GOT3 (cell line): Measurements from ENCODE around the gene RASGRF2.
"Not testable (repeated sequence)": the region's sequence is repeated elsewhere in the genome, so short reads cannot be mapped to it uniquely, and the experiment has no call there.

Source experiments
- DNase-seq: peaks from one replicate; lab custom pipeline; 2025; ENCODE audit warnings: mixed read lengths; lab: John Stamatoyannopoulos, UW

The RASGRF2 gene

DNA sequence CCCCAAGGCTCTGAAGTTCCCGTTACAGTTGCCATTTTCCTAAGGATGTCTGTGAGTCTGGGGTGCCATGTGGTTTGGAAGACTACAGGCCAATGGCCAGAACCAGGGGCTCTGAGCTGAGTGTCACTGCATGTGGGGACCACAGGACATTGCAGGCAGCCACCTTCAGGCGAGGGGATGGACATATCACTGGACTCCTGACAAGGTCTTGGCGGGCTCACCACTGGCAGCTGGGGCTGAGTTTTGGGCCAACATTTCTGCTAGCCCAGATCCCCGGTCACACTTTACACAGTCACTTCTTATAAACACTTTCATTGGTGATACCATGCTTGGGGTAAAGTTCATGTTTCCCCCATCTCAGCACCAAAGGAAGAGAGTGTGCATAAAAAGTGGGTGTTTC, 109.8 kb downstream of the RASGRF2 start:
- DNase-seq: no peak

DNA sequence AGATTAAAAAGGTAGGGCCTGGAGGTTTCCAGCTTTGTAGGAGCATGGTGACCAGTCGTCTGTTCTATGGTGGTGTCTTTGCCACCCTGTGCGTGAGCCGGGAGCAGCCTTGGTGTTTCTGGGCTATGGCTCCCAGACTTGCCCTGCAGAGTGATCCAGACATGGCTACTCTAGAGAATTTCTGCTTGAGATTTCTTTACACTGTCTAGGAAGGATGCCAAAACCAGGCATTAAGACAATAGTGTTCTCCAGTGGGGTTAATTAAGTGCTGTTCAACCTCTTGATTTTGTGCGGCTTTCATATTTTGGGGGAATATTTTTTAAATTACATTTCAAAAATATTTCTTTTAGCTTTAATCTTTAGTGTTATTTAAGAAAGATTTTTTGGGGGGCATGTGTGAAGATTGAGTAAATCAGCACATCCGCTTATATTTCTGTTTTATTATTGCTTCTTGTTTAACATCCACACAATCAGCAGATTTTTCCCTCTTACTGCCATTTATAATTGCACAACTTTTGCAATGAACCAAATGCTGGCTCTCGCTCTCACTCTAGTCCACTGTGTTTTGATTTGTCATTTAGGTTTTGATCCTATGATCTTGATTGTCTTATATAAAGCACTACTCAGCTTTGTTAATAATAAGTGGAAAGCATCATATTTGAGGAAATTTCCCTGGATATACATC, 110.5 kb downstream of the RASGRF2 start:
- DNase-seq: no peak

DNA sequence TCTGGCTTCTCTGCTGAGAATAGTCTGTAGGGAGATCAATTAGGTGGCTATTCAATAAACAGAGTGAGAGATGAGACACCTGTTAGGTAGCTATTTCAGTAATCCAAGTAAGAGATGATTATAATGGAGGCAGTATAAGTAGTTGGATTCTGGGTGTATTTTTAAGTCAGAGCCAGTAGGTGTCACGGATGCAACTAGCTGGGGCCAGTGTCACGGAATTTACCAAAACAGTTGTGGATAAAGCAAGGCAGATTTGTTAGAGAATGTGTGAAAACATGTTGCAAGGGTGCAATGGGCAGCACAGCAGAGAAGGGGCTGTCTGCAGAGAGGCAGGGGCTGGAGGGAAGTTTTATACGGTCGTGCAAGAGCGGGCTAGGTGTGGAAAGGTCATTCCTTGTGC, 114.9 kb downstream of the RASGRF2 start:
- DNase-seq: no peak

DNA sequence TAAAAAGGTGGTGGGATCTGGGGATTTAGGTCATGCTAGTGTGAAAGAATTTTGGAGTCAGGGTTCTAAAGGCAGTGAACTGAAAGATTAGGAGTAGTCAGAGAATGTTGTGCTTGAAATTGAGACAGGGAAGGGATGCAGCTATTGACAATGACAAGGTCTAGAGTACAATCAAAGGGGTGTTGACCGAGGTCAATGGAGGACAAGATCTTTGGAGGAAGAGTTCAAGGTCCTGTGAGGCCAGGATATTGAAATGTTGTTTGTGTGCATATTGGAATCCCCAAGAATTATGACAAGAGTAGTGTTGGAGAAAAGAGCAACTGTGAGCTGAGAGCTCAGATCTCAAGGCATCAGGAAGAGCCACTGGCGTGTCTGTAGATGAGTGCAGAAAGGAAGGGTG, 116.9 kb downstream of the RASGRF2 start:
- DNase-seq: no peak

DNA sequence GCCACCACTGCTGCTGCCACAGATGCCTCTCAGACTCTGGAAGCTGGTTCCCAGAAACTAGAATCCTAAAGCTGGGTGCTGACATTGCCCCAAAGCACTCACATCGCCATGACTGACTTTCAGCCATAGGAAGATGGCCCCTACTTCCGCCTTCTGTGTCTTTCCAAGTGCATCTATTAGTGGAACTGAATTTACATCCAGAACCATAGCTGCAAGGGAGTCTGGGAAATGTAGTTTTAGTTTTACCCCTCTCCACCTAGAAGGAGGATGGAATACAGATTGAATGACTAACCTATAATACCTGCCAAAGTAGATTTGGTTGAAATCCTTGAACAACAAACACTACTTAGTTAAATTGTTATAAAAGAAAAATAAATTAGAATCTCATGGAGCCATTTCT, 118.8 kb downstream of the RASGRF2 start:
- no peak for DNase-seq

DNA sequence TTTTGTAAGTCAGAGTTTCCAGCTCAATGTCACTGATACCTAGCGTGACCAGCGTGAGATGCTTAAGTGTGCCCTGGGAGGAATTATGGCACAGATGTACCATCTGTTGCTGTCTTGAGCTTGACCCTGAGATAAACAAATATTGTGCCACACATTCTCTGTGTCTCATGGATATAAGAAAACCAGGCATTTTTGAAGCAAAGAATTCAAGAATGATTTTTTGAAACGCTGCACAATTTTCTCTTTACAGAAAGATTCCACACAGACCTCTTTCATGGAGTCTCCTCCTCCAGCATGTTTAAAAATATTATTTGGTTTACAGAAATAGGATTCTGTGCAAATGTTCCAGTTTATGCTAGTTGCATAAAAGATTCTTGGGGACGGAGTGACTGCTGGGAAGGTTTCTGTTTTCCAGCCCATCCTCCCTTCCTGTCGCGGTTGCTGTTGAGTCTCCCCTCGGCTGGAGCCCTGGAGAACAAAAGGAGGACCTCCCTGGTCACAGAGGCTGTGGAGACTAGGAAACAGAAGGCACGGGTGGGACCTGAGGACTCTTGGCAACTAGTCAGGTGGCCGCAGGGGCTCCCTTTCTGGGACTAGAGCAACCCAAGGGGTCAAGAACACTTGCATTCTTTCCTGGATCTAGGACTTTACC, 120.8 kb downstream of the RASGRF2 start:
- DNase-seq: no peak

DNA sequence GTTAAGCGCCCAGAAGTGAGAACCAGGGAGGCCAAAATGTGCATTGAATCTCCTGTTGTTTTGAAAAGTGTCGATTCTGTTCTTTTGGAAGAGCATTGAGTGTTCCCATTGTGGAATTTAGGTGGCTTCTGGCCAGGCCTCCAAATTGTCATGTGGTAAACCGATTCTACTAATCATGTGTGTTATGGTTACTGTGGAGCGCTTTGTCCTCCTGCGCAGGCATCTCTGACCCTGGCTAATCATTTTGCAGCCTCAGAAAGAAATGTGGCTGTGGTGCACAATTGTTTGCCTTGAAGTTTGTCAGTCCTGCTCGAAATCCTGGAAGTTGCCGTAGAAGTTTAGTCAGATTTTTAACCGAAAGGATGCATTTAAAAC, 121.3 kb downstream of the RASGRF2 start:
- no peak for DNase-seq

DNA sequence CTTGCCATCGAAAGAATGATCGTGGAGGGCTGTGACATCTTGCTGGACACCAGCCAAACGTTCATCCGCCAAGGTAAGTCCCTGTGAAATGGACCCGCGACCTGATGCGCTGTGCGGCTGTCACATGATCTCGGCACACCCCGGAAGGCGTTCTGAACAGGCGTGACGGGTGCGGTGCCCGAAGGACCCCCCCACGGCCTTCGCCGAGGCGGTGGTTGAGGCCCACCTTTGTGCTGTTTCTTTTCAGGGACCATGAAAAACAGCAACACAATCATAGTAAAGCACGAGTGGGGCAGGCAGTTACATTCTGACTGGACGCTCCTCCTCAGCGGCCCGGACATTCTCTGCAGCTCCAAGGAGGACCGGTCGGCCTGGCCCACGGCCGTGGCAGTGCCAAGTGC, 126.7 kb downstream of the RASGRF2 start:
- no peak for DNase-seq

DNA sequence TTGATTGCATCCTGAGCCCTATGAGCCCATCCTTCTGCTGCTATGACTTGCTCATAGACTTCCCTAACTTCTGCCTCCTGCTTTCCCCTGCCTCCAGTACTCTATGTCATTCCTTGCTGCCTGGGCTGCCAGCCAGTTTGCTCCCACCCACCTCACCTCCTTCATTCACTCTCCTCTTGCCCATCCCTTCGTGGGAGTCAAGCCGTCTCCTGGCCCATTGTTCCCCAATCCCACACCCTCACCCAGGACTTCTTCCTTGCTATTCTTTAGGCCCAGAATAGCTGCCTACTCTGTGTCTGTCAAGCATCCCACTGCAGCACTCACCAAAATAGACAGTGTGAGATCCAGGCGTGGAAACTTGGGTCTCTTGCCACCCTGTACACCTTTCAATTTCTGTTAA, 131.0 kb downstream of the RASGRF2 start:
- no peak for DNase-seq

DNA sequence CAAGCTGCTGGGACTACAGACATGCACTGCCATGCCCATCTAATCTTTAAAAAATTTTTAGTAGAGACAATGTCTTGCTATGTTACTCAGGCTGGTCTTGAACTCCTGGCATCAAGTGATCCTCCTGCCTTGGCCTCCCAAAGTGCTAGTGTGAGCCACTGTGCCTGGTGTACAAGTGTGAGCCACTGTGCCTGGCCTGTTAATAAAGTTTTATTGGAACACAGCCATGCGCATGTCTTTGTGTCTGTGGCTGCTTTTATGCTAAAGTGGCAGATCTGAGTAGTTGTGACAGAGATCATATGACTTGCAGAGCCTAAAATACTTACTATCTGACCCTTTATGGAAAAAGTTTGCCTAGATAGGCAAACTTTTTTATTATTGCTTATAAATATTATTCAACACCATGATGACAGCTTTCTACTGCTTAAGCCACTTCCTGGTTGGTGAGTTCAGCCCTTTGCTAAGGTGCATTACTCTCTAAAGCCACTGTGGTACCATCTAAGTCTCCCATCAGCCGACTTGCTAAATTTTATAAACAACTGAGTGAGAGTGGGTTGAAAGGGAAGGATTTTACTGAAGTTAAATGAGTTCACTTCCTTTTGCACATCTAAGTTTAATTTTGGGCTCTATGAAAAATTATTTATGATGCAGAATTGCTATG, 133.5 kb downstream of the RASGRF2 start:
- no peak for DNase-seq

DNA sequence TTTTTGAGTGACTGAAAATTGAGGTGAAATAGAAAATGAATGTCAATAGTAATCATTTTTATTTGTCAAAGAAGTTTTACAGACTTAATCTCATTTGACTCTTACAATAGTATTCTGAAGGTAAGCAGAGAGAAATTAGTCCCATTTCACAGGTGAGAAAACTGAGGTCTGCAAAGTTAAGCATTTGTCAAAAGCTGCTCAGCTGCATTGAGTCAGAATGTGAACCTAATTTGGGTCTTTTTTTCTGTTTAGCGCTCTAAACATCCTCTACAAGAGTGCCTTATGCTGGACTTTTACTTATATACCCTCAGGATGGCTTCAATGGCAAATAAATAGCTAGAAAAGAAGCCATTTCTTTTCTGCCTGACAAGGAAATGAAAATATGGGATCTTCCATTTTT, 135.7 kb downstream of the RASGRF2 start:
- no peak for DNase-seq

DNA sequence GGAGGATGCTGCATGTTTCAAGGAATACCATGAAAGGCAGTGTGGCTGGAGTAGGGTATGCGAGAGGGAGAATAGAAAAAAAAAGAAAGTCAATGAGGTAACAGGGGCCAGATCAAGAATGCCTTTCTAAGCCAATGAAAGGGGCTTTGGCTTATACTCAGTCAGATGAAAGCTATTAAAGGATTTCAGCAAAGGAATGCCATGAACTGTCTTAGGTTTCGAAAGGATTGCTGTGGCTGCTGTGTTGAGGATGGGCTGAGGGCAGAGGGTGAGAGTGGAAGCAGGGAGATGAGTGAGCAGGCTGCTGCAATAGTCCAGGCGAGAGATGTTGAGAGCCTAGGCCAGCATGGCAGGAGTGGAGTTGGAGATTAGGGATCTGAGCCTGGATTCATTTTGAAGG, 137.6 kb downstream of the RASGRF2 start:
- DNase-seq: no peak

DNA sequence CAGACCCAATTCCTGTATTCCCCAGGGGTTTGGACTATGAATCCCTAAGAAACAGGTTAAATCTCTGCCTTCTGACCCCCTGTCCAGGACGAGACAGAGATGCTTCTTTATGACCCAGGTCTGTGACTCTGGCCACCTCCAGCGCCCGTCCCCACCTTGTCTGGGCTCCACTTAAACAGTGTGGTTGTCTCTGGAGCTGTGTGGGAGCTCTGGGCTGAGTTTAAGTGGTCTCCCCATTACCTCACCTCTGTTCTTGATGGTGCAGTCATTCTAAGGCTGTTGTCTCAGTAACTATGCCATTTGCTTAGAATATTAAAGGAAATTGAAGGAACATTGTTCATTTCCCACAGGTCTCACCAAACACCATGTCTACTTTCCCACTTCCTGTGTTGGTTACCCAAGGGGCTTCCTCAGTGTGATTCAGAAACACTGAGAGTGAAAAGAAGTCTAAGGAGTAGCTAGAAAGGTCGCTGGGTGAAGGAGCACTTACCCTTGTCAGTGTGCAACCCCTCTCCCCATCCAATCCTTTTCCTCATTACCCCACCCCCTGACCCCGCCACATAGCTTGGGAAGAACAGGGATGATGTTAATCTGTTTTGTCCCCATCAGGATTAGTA, 145.2 kb downstream of the RASGRF2 start:
- DNase-seq: no peak

DNA sequence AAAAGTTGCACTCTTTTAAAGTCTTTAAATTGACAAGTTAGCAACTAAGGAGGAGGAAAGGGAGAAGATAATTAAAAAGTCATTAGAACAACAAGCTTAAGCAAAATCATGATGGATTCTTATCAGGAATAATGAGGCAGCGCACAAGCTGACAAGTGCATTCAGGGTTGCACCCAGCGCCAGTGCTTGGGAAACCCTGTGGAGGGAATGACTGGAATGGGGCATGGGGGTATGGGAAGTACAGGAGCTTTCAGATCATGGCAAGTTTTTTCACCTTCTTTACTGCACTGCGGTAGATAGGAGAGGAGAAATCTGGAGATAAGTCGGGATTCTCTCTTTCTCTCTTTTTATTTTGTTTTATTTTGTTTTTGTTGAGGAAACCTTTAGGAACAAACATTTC, 155.1 kb downstream of the RASGRF2 start:
- DNase-seq: no peak

DNA sequence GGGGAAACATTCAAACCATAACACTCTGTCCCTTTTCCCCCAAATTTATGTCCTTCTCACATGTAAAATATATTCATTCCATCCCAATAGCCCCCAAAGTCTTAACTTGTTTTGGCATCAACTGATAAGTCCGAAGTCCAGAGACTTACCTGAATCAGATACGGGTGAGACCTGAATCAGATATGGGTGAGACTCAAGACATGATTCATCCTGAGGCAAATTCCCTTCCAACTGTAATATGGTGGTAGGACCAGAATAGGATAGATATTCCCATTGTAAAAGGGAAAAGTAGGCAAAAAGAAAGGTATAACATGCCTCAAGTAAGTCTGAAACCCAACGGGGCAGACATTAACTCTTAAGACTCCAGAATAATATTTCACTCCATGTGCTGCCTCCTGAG, 157.4 kb downstream of the RASGRF2 start:
- DNase-seq: no peak

DNA sequence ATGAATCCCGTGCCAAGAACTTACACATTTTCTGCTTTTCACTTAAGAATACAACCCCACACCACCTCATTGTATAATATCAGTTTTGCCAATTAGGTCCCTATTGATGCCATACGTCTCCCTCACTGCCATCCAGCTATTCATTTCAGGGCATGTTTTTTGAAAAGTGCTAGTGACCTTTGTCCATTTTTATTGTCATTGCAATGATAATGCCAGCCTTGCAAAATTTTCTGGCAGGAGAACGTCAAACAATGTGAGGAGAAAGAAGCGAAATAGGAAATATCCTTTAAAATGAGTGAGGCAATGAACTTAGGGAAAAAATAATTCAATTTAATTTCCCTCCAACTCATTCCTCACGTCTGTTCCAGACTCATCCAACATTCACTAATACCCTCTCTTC, 161.1 kb downstream of the RASGRF2 start:
- DNase-seq: no peak

DNA sequence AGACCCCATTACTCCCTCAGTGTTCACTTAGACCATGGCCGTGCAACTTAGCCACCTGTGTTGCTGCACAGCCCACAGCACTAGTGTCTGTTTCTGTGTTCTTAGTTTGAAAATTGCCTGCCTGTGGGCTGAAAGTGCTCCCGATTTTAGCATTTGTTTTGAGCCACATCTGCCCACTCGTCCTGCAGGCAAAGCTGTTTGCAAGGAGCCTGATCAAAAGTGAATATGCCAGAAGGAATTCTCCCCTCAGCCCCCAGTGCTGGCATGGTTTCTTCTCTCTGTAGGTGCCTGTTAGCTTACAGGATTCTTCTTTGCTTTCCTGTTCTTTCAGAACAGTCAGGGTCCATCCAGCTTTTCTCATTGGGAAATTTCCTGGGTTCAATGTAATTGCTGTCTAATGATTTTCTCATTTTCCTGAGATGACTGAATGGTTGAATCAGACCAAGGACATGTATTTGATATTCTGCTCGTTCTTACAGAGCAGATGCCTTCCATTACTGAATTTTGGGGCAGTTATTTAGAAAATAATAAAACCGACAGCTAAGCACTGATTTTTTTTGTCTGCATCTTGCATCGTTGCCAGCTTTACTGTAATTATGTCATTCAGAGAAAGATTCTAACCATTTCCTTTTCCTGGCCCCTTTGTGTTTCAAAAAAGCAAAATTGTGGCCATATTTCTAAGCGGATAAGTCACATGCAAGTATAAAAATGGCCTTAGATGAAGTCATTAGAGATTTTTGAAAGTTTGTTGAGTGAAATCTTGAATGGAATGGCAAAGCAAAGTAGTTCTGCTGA, 161.9 kb downstream of the RASGRF2 start:
- DNase-seq: no peak

DNA sequence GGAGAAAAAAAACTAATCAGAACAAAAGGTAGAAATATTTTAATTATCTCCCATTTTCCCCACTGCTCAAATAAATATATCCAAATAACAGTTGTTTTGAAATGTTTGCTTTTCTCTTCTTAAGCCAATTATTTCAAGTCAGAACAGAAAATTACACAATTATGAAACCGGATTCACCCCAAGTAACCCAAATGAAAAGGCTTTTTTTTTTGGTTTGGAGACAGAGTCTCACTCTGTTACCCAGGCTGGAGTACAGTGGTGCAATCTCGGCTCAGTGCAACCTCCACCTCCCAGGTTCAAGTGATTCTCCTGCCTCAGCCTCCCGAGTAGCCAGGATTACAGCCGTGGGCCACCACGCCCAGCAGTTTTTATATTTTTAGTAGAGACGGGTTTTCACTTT, 164.5 kb downstream of the RASGRF2 start:
- not testable (repeated sequence) for DNase-seq

DNA sequence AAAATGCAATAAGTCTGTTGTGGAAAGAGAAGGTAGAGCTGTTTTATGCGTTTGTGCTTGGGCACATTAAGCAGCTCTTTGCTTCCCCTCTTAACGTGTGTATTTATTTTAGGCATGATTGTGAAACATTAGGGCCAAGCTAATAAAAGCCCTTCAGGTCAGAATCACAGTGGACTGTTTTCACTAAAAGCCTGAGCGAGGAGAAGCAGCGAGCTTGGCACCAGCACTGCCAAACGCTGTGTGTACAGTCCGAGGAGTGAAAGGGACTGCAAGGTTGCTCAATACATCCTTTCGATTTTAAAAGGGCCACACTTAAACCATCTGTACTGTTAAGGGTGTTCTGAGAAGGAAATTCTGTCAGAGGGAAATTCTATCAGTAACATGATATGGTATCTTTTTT, 165.8 kb downstream of the RASGRF2 start:
- DNase-seq: no peak

DNA sequence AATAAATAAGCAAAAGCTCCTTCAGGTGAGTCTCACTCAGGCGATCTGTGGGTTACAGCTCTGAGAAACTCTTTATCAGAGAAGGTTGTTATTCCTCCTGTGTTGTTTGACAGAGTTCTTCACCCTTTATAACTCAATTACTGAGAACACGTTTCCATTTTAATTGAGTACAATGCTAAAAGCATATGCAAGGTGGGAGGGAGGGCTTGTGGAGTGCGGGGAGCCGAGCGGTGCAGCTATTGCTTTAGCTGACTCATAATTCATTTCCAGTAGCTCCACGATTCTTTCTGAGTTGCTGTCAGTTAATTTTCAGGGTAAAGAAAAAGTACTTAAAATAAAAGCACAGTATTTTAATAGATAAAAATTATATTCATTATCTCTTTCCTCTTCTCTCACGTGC, 168.3 kb downstream of the RASGRF2 start:
- no peak for DNase-seq

DNA sequence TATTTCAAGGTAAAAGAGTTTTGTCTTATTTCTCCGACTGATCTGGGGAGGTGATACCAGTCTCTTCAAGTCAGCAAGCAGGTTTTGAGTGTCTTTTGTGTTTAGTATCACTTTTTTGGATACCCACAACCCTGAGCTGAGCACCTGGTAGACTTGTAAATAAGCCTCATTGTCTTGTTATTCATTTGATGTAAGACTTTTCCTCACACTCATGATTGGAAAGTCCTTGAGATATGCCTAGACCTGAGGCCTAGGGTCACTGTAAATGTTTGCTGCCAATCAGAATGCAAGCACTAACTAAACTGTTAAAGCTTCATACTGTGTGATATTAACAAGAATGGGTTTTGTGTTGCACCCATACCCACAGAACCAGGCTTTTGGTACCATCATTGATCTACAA, 172.2 kb downstream of the RASGRF2 start:
- no peak for DNase-seq

DNA sequence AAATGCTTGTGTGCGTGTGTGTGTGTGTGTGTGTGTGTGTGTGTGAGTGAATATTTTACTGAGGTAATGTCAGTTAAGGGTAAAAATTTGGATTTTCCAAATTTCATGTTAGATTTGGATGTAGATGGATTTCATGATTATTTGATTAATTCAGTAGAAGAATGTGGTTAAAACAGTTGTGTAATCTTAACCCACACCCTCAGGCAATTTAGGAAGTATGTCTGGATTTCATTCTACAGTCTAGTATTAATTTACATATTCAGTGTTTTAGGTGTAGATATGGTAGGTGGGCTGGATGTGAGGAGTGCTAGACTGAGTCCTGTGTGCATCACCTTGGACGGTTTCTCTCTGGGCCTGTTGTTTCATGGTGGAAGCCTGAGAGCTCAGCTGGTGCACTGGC, 173.9 kb downstream of the RASGRF2 start:
- DNase-seq: no peak
